IMR-90 (cell line): Measurements from ENCODE around the gene FGF12. TPM values are rescaled to one million over a fixed set of nuclear protein-coding genes. Genes with fewer than 3 reads are reported as not detected.

Source experiments
- ATAC-seq: fragments of 200-7000 bp; cut with Tn5 transposase; 2 replicates; pipeline ENCODE4 v1.9.1; 2020; ENCODE audit warnings: low read depth, mild to moderate bottlenecking, moderate library complexity
- BruUV-seq: library from RNA; stranded (reverse); fragments of 400-500 nt; replicated peaks from 2 replicates; lab custom pipeline; 2021; lab: Mats Ljungman, UMichigan
- CTCF ChIA-PET: fragments of 300-600 bp; formaldehyde crosslinking; extraction: SDS; loops from one replicate; lab custom pipeline; 2021; ENCODE audit warnings: antibody characterized with exemption; lab: Yijun Ruan, JAX
- POLR2A ChIA-PET: fragments of 300-600 bp; sonication (Branson Sonifier 250); formaldehyde crosslinking; loops from one replicate; lab custom pipeline; 2022; ENCODE audit warnings: antibody characterized with exemption; ENCODE audit not compliant: unreplicated experiment; lab: Charles Lee
- DNase-seq: peaks from one replicate; pipeline ENCODE4 v3.0.0; 2013
- H2AFZ ChIP-seq: replicated peaks from 2 replicates; pipeline ENCODE3; 2013; ENCODE audit warnings: low read length, mild to moderate bottlenecking; ENCODE audit not compliant: poor library complexity
- H2AK5ac ChIP-seq: 2 replicates; pipeline ENCODE4 v1.6.1; 2013; ENCODE audit warnings: low read depth, low read length, inconsistent platforms
- H2AK9ac ChIP-seq: replicated peaks from 2 replicates; pipeline ENCODE3; 2013; ENCODE audit warnings: mild to moderate bottlenecking, low read depth, low read length, moderate library complexity; ENCODE audit not compliant: poor library complexity
- H2BK120ac ChIP-seq: 2 replicates; pipeline ENCODE4 v1.6.1; 2013; ENCODE audit warnings: low read depth, low read length, inconsistent platforms
- H2BK15ac ChIP-seq: 3 replicates; pipeline ENCODE4 v1.6.1; 2013; ENCODE audit warnings: low read depth, low read length, inconsistent platforms
- H2BK20ac ChIP-seq: 2 replicates; pipeline ENCODE4 v1.6.1; 2013; ENCODE audit warnings: low read depth, mild to moderate bottlenecking, inconsistent platforms, low read length, moderate library complexity
- H2BK5ac ChIP-seq: 2 replicates; pipeline ENCODE4 v1.6.1; 2013; ENCODE audit warnings: mild to moderate bottlenecking, low read depth, low read length, inconsistent platforms; ENCODE audit not compliant: poor library complexity, severe bottlenecking
- H3K14ac ChIP-seq: replicated peaks from 2 replicates; pipeline ENCODE4 v1.6.1; 2013; ENCODE audit warnings: low read depth, low read length, inconsistent platforms
- H3K18ac ChIP-seq: 2 replicates; pipeline ENCODE4 v1.6.1; 2013; ENCODE audit warnings: low read depth, low read length, control low read depth
- H3K23ac ChIP-seq: 2 replicates; pipeline ENCODE4 v1.6.1; 2013; ENCODE audit warnings: low read depth, low read length, inconsistent platforms
- H3K27ac ChIP-seq: 2 replicates; pipeline ENCODE4 v1.5.1; 2013; ENCODE audit warnings: mild to moderate bottlenecking, control low read depth, low read length; ENCODE audit not compliant: insufficient read depth
- H3K27me3 ChIP-seq: 2 replicates; pipeline ENCODE4 v1.6.1; 2013; ENCODE audit warnings: low read length; ENCODE audit not compliant: control insufficient read depth, insufficient read depth
- H3K36me3 ChIP-seq: 2 replicates; pipeline ENCODE4 v1.6.1; 2013; ENCODE audit warnings: low read length, mixed read lengths; ENCODE audit not compliant: control insufficient read depth, insufficient read depth
- H3K4ac ChIP-seq: 2 replicates; pipeline ENCODE4 v1.6.1; 2013; ENCODE audit warnings: low read depth, low read length, inconsistent platforms
- H3K4me1 ChIP-seq: 2 replicates; pipeline ENCODE4 v1.6.1; 2013; ENCODE audit warnings: low read length, mixed read lengths; ENCODE audit not compliant: control insufficient read depth, insufficient read depth
- H3K4me2 ChIP-seq: 2 replicates; pipeline ENCODE4 v1.6.1; 2013; ENCODE audit warnings: low read depth, mild to moderate bottlenecking, control low read depth, low read length, moderate library complexity
- H3K4me3 ChIP-seq: 2 replicates; pipeline ENCODE4 v1.5.1; 2013; ENCODE audit warnings: low read depth, mild to moderate bottlenecking, control low read depth, low read length, moderate library complexity; ENCODE audit not compliant: insufficient read depth
- H3K56ac ChIP-seq: 2 replicates; pipeline ENCODE4 v1.6.1; 2013; ENCODE audit warnings: low read length, inconsistent platforms; ENCODE audit not compliant: insufficient read depth; ENCODE audit errors: extremely low read depth
- H3K79me1 ChIP-seq, 2 experiments: 2 replicates each; pipeline ENCODE4 v1.6.1; 2013; ENCODE audit warnings: low read length in 2 of 2, inconsistent platforms in 1 of 2, low read depth in 1 of 2
- H3K9ac ChIP-seq: 2 replicates; pipeline ENCODE4 v1.6.1; 2013; ENCODE audit warnings: low read depth, low read length, control low read depth
- H3K9me1 ChIP-seq: 2 replicates; pipeline ENCODE4 v1.6.1; 2013; ENCODE audit warnings: low read length, inconsistent platforms; ENCODE audit not compliant: insufficient read depth
- H3K9me3 ChIP-seq: 2 replicates; pipeline ENCODE4 v1.6.1; 2013; ENCODE audit warnings: low read length; ENCODE audit not compliant: control insufficient read depth, insufficient read depth
- H4K20me1 ChIP-seq: 2 replicates; pipeline ENCODE4 v1.6.1; 2013; ENCODE audit warnings: low read length, inconsistent platforms; ENCODE audit not compliant: insufficient read depth
- H4K5ac ChIP-seq: 2 replicates; pipeline ENCODE4 v1.6.1; 2013; ENCODE audit warnings: mild to moderate bottlenecking, low read depth, low read length, control low read depth
- H4K8ac ChIP-seq, 2 experiments: 2 replicates each; pipeline ENCODE4 v1.6.1; 2013; ENCODE audit warnings: low read depth in 2 of 2, low read length in 2 of 2, control low read depth in 1 of 2, inconsistent platforms in 1 of 2
- H4K91ac ChIP-seq: 2 replicates; pipeline ENCODE4 v1.6.1; 2013; ENCODE audit warnings: low read depth, low read length, inconsistent platforms; ENCODE audit not compliant: insufficient read depth
- BHLHE40 ChIP-seq: fragments of 150-350 bp; IDR thresholded peaks from 2 replicates; pipeline ENCODE4 v1.6.1; 2016; ENCODE audit warnings: mild to moderate bottlenecking, low read depth, low read length
- CEBPB ChIP-seq: IDR thresholded peaks from 2 replicates; pipeline ENCODE4 v1.6.1; 2012; ENCODE audit warnings: low read depth, low read length, improper control_type of control experiment
- CHD1 ChIP-seq: IDR thresholded peaks from 2 replicates; pipeline ENCODE4 v1.6.1; 2012; ENCODE audit warnings: low read depth, low read length, improper control_type of control experiment
- FOS ChIP-seq: fragments of 150-350 bp; IDR thresholded peaks from 2 replicates; pipeline ENCODE4 v1.6.1; 2016; ENCODE audit warnings: low read depth, low read length
- MAFK ChIP-seq: IDR thresholded peaks from 2 replicates; pipeline ENCODE4 v1.6.1; 2012; ENCODE audit warnings: low read depth, low read length, improper control_type of control experiment
- MAZ ChIP-seq: IDR thresholded peaks from 2 replicates; pipeline ENCODE4 v1.6.1; 2012; ENCODE audit warnings: low read depth, mild to moderate bottlenecking, low read length, improper control_type of control experiment, moderate library complexity, borderline replicate concordance
- MXI1 ChIP-seq: IDR thresholded peaks from 2 replicates; pipeline ENCODE4 v1.6.1; 2012; ENCODE audit warnings: low read depth, mild to moderate bottlenecking, low read length, moderate library complexity, borderline replicate concordance
- NFE2L2 ChIP-seq: fragments of 150-350 bp; IDR thresholded peaks from 2 replicates; pipeline ENCODE4 v1.6.1; 2016; ENCODE audit warnings: low read depth, mild to moderate bottlenecking, low read length
- POLR2A ChIP-seq: IDR thresholded peaks from 2 replicates; pipeline ENCODE4 v1.6.1; 2012; ENCODE audit warnings: mild to moderate bottlenecking, low read depth, low read length
- RAD21 ChIP-seq: IDR thresholded peaks from 2 replicates; pipeline ENCODE4 v1.6.1; 2012; ENCODE audit warnings: low read length, improper control_type of control experiment
- RCOR1 ChIP-seq: IDR thresholded peaks from 2 replicates; pipeline ENCODE4 v1.6.1; 2012; ENCODE audit warnings: mild to moderate bottlenecking, low read length, improper control_type of control experiment; ENCODE audit not compliant: insufficient replicate concordance
- RFX5 ChIP-seq: IDR thresholded peaks from 2 replicates; pipeline ENCODE4 v1.8.0; 2012; ENCODE audit warnings: low read depth, mild to moderate bottlenecking, low read length, moderate library complexity
- SMC3 ChIP-seq: fragments of 150-350 bp; IDR thresholded peaks from 2 replicates; pipeline ENCODE4 v1.6.1; 2016; ENCODE audit warnings: low read depth, mild to moderate bottlenecking, antibody characterized with exemption, low read length, moderate library complexity
- WGBS, 2 experiments: methylation state at CpG; one replicate each; pipeline versions ENCODE4 v1.1.5 to v1.1.7; 2013; ENCODE audit warnings: missing lambda C conversion rate in 2 of 2; ENCODE audit not compliant: insufficient read length in 1 of 2; ENCODE audit errors: extremely low coverage in 2 of 2; 5-methylcytosine and 5-hydroxymethylcytosine counted together
- dilution Hi-C: fragments of 300-500 bp; cut with HindIII; formaldehyde crosslinking; loops from one replicate; pipeline ENCODE4 v1.14.3; 2018; ENCODE audit warnings: low sequenced_read_pairs; ENCODE audit not compliant: unreplicated experiment
- in situ Hi-C: fragments of 300-500 bp; cut with MboI; formaldehyde crosslinking; loops from 3 replicates; pipeline ENCODE4 v1.14.3; 2019; ENCODE audit warnings: low sequenced_read_pairs, inconsistent platforms, mixed read lengths
- intact Hi-C: fragments of 100-400 bp; cut with micrococcal nuclease; formaldehyde crosslinking; loops from 2 replicates; pipeline ENCODE4 v1.10.0; 2022
- polyA plus RNA-seq, 3 experiments: library from polyadenylated mRNA; depleted of rRNA; stranded (reverse); fragments of >200 nt; gene quantifications; 2 replicates each; pipeline ENCODE4 v1.2.3, GENCODE V29; 2012; ENCODE audit warnings: low replicate concordance in 1 of 3
- total RNA-seq: library from RNA; depleted of rRNA; stranded (reverse); fragments of >200 nt; gene quantifications from 2 replicates; pipeline ENCODE4 v1.2.3, GENCODE V29; 2012
- TF ChIP-seq, protein P1 (sequence below): fragments of 150-350 bp; IDR thresholded peaks from 2 replicates; pipeline ENCODE4 v1.6.1; 2017; ENCODE audit warnings: mild to moderate bottlenecking, antibody characterized with exemption, low read length, low read depth
- TF ChIP-seq, protein P2 (sequence below): conservative IDR thresholded peaks from 2 replicates; pipeline ENCODE4 v1.5.1; 2012; ENCODE audit warnings: mild to moderate bottlenecking, low read depth, low read length, improper control_type of control experiment
- TF ChIP-seq, protein P3 (sequence below): fragments of 150-350 bp; IDR thresholded peaks from 2 replicates; pipeline ENCODE4 v1.6.1; 2016; ENCODE audit warnings: low read depth, mild to moderate bottlenecking, low read length, moderate library complexity, borderline replicate concordance

The FGF12 gene
- total and polyA plus RNA-seq, 2 of the 4 experiments (the other 2 are of a cell fraction): not detected

DNA sequence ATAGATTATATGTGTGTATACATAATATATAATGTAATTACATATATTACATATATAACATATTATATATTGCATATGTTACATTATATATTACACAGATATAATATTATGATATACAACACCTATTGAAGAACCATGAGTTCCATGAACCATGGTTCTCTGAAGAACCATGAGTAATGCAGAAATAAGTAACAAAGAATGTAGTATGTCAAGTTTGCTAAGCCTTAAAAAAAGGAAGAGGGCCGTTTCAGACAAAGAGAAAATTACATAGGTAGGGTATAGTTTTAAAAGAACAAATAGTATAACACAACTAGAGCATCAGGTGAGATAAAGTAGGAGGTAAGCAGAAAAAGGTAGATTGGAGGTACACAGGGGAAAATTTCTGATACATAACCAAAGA, 177.0 kb downstream of the FGF12 start:
- H3K4me3 ChIP-seq: no peak overlapping the region
- no peaks in the 10 kb centered on the region for H4K20me1 ChIP-seq
- no peaks in the 10 kb centered on the region for H3K79me1 ChIP-seq
- H2AK5ac ChIP-seq: no peak overlapping the region
- no peak overlapping the region for H2BK15ac ChIP-seq
- intact Hi-C loops: no loop called here
- no peaks in the 10 kb centered on the region for H3K9me1 ChIP-seq
- no CpG with 5 or more reads among the region's 1 CpG for WGBS, 2 experiments
- BruUV-seq: no TSS peak
- no peak overlapping the region for H3K4ac ChIP-seq
- H3K27me3 ChIP-seq: no peaks in the 10 kb centered on the region
- no peak overlapping the region for H3K56ac ChIP-seq
- TF ChIP-seq SMC3: no peak
- TF ChIP-seq POLR2A: no peak
- no peak for TF ChIP-seq MAZ
- TF ChIP-seq, protein P1, sequence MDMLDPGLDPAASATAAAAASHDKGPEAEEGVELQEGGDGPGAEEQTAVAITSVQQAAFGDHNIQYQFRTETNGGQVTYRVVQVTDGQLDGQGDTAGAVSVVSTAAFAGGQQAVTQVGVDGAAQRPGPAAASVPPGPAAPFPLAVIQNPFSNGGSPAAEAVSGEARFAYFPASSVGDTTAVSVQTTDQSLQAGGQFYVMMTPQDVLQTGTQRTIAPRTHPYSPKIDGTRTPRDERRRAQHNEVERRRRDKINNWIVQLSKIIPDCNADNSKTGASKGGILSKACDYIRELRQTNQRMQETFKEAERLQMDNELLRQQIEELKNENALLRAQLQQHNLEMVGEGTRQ: no peak
- TF ChIP-seq RFX5: no peak
- TF ChIP-seq MXI1: no peak
- TF ChIP-seq CHD1: no peak
- TF ChIP-seq NFE2L2: no peak
- no peak for TF ChIP-seq FOS
- TF ChIP-seq, protein P2, sequence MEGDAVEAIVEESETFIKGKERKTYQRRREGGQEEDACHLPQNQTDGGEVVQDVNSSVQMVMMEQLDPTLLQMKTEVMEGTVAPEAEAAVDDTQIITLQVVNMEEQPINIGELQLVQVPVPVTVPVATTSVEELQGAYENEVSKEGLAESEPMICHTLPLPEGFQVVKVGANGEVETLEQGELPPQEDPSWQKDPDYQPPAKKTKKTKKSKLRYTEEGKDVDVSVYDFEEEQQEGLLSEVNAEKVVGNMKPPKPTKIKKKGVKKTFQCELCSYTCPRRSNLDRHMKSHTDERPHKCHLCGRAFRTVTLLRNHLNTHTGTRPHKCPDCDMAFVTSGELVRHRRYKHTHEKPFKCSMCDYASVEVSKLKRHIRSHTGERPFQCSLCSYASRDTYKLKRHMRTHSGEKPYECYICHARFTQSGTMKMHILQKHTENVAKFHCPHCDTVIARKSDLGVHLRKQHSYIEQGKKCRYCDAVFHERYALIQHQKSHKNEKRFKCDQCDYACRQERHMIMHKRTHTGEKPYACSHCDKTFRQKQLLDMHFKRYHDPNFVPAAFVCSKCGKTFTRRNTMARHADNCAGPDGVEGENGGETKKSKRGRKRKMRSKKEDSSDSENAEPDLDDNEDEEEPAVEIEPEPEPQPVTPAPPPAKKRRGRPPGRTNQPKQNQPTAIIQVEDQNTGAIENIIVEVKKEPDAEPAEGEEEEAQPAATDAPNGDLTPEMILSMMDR: no peak
- TF ChIP-seq MAFK: no peak
- no peak for TF ChIP-seq RCOR1
- no peak for TF ChIP-seq BHLHE40
- TF ChIP-seq, protein P3, sequence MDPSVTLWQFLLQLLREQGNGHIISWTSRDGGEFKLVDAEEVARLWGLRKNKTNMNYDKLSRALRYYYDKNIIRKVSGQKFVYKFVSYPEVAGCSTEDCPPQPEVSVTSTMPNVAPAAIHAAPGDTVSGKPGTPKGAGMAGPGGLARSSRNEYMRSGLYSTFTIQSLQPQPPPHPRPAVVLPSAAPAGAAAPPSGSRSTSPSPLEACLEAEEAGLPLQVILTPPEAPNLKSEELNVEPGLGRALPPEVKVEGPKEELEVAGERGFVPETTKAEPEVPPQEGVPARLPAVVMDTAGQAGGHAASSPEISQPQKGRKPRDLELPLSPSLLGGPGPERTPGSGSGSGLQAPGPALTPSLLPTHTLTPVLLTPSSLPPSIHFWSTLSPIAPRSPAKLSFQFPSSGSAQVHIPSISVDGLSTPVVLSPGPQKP: no peak
- no peak for TF ChIP-seq RAD21
- no peak for TF ChIP-seq CEBPB
- H3K27ac ChIP-seq: no peak overlapping the region
- no peak for DNase-seq
- no peaks in the 10 kb centered on the region for H3K36me3 ChIP-seq
- no peak overlapping the region for H3K9ac ChIP-seq
- dilution Hi-C loops: no loop called here
- no peak overlapping the region for H4K5ac ChIP-seq
- in situ Hi-C loops: loop anchor here (25.0 kb wide), 1 partner anchor 487 kb away; no protein-coding TSS in a partner anchor
- no peak overlapping the region for H3K18ac ChIP-seq
- H4K91ac ChIP-seq: no peak overlapping the region
- ChIA-PET POLR2A (no interaction called here), CTCF (interaction anchor here (0.5 kb wide), 1 partner anchor 1134 kb away, joined by 3 read pairs; no protein-coding TSS in a partner anchor)
- H3K14ac ChIP-seq: no peak overlapping the region
- no peaks in the 10 kb centered on the region for H3K4me1 ChIP-seq
- peaks cover 4% of the 10 kb centered on the region; the same call in 1 of the 2 replicates for H3K9me3 ChIP-seq
- no peak overlapping the region for H2AFZ ChIP-seq
- H2BK5ac ChIP-seq: no peak overlapping the region
- ATAC-seq: no peak
- no peak overlapping the region for H2BK20ac ChIP-seq
- no peak overlapping the region for H3K4me2 ChIP-seq
- no peak overlapping the region for H2BK120ac ChIP-seq
- no peak overlapping the region for H2AK9ac ChIP-seq
- H4K8ac ChIP-seq: no peak overlapping the region
- no peak overlapping the region for H3K23ac ChIP-seq
